ENCODE measurements around the gene GOSR2.

GOSR2 gene

GRCh38 chr17:46948544-46948943 lies 25.6 kb downstream of the GOSR2 start:
- Histone ChIP-seq H3K27me3 (ENCODE audit: insufficient read depth, low read length, poor library complexity, severe bottlenecking) (no peaks in the 10 kb centered on the region), H3K36me3 (ENCODE audit: insufficient read depth, low read length) (no peaks in the 10 kb centered on the region), H3K4me1 (ENCODE audit: insufficient read depth, low read length, poor library complexity, severe bottlenecking) (peaks cover 19% of the 10 kb centered on the region), H3K4me2 (ENCODE audit: low read depth, low read length, poor library complexity, severe bottlenecking) (no peak overlapping the region), H4K20me1 (ENCODE audit: insufficient read depth, low read length, poor library complexity, severe bottlenecking) (no peaks in the 10 kb centered on the region), H3K9ac (ENCODE audit: low read depth, low read length, poor library complexity, severe bottlenecking) (no peak overlapping the region), H3K79me2 (ENCODE audit: insufficient read depth, low read length) (no peaks in the 10 kb centered on the region), H3K9me2 (replicated peaks; ENCODE audit: low read depth, low read length) (no peaks in the 10 kb centered on the region), H3F3A (ENCODE audit: low read depth) (no peaks in the 10 kb centered on the region), H3K4me3 (ENCODE audit: low read length, poor library complexity, severe bottlenecking) (no peak overlapping the region), H2AFZ (ENCODE audit: low read length) (no peak overlapping the region), H3K9me3 (ENCODE audit: insufficient read depth, low read depth, low read length) (no peaks in the 10 kb centered on the region)
- TF ChIP-seq CTCF (conservative IDR thresholded peaks at IDR 0.05; ENCODE audit: low read length) = no peak
- TF ChIP-seq EZH2phosphoT487 (IDR thresholded peaks at IDR 0.05; ENCODE audit: borderline replicate concordance) = no peak

- H3K4me2 ChIP-seq (ENCODE audit: low read depth, low read length, poor library complexity, severe bottlenecking) = no peak overlapping the region
- no peak overlapping the region for H3K4me3 ChIP-seq (ENCODE audit: low read length, poor library complexity, severe bottlenecking)
- no peaks in the 10 kb centered on the region for H3K79me2 ChIP-seq (ENCODE audit: insufficient read depth, low read length)
- TF ChIP-seq EZH2phosphoT487 (IDR thresholded peaks at IDR 0.05; ENCODE audit: borderline replicate concordance) = no peak
- no peak for TF ChIP-seq CTCF (conservative IDR thresholded peaks at IDR 0.05; ENCODE audit: low read length)
- peaks cover 19% of the 10 kb centered on the region for H3K4me1 ChIP-seq (ENCODE audit: insufficient read depth, low read length, poor library complexity, severe bottlenecking)
- no peaks in the 10 kb centered on the region for H3K36me3 ChIP-seq (ENCODE audit: insufficient read depth, low read length)
- no peak overlapping the region for H3K9ac ChIP-seq (ENCODE audit: low read depth, low read length, poor library complexity, severe bottlenecking)
- H2AFZ ChIP-seq (ENCODE audit: low read length) = no peak overlapping the region
- no peaks in the 10 kb centered on the region for H3K27me3 ChIP-seq (ENCODE audit: insufficient read depth, low read length, poor library complexity, severe bottlenecking)
- H3F3A ChIP-seq (ENCODE audit: low read depth) = no peaks in the 10 kb centered on the region
- H4K20me1 ChIP-seq (ENCODE audit: insufficient read depth, low read length, poor library complexity, severe bottlenecking) = no peaks in the 10 kb centered on the region
- no peaks in the 10 kb centered on the region for H3K9me2 ChIP-seq (replicated peaks; ENCODE audit: low read depth, low read length)
- H3K9me3 ChIP-seq (ENCODE audit: insufficient read depth, low read depth, low read length) = no peaks in the 10 kb centered on the region
These were observed 26.6 kb downstream of the GOSR2 start for GRCh38 chr17:46949291-46950174.

GRCh38 chr17:46950342-46950996 lies 27.5 kb downstream of the GOSR2 start:
- TF ChIP-seq CTCF (conservative IDR thresholded peaks at IDR 0.05; ENCODE audit: low read length) (no peak), EZH2phosphoT487 (IDR thresholded peaks at IDR 0.05; ENCODE audit: borderline replicate concordance) (no peak)
- no peaks in the 10 kb centered on the region for H3K79me2 ChIP-seq (ENCODE audit: insufficient read depth, low read length)

More at GRCh38 chr17:46950342-46950996, 27.5 kb downstream of the GOSR2 start:
- no peaks in the 10 kb centered on the region for H3K36me3 ChIP-seq (ENCODE audit: insufficient read depth, low read length)
- H3K9me3 ChIP-seq (ENCODE audit: insufficient read depth, low read depth, low read length) = no peaks in the 10 kb centered on the region
- H3K9ac ChIP-seq (ENCODE audit: low read depth, low read length, poor library complexity, severe bottlenecking) = no peak overlapping the region
- no peak overlapping the region for H3K4me2 ChIP-seq (ENCODE audit: low read depth, low read length, poor library complexity, severe bottlenecking)
- peaks cover 19% of the 10 kb centered on the region for H3K4me1 ChIP-seq (ENCODE audit: insufficient read depth, low read length, poor library complexity, severe bottlenecking)
- no peak overlapping the region for H2AFZ ChIP-seq (ENCODE audit: low read length)
- H3K27me3 ChIP-seq (ENCODE audit: insufficient read depth, low read length, poor library complexity, severe bottlenecking) = no peaks in the 10 kb centered on the region
- no peak overlapping the region for H3K4me3 ChIP-seq (ENCODE audit: low read length, poor library complexity, severe bottlenecking)
- no peaks in the 10 kb centered on the region for H3F3A ChIP-seq (ENCODE audit: low read depth)
- H3K9me2 ChIP-seq (replicated peaks; ENCODE audit: low read depth, low read length) = no peaks in the 10 kb centered on the region
- H4K20me1 ChIP-seq (ENCODE audit: insufficient read depth, low read length, poor library complexity, severe bottlenecking) = no peaks in the 10 kb centered on the region
